ENCODE measurements around the gene FILIP1L. TPM values are rescaled to one million over a fixed set of nuclear protein-coding genes. Genes with fewer than 3 reads are reported as not detected.

FILIP1L gene
- total and polyA plus RNA-seq, 2 donors from 2014 or later = 5.5 to 25.5 TPM

DNA sequence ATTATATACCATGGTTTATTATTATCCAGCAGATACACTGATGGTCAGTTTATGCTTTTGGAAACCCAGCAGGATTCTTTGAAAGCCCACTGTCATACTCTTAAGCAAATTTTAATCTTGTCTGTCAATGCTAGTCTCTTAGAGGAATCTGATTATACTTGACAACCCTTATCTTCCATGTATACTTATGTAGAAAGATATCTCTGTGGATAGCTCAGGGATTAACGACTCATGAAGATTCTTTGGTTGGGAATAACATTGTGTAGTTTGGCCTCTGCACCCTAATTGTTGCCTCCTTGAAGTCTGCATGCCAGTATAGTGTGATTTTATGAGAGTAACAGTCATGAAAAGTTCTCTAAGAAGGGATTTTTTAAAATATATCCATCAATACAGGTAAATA lies 33.0 kb downstream of the FILIP1L start:
- DNase-seq = no peak
- H3K9ac ChIP-seq (ENCODE audit: low read length in 3 of 3) = no peak overlapping the region
- H3K27me3 ChIP-seq (ENCODE audit: control insufficient read depth, insufficient read depth, low read length) = no peaks in the 10 kb centered on the region
- no peak overlapping the region for H3K4me3 ChIP-seq (ENCODE audit: low read length in 3 of 3)
- H3K36me3 ChIP-seq (ENCODE audit: control insufficient read depth in 2 of 3, insufficient read depth in 3 of 3, low read length in 3 of 3) = no peaks in the 10 kb centered on the region
- peaks cover 3 to 16% (median 5%) of the 10 kb centered on the region in 3 donors for H3K4me1 ChIP-seq (ENCODE audit: control insufficient read depth in 2 of 3, insufficient read depth in 2 of 3, low read depth in 1 of 3, low read length in 3 of 3)
- TF ChIP-seq, protein P1, sequence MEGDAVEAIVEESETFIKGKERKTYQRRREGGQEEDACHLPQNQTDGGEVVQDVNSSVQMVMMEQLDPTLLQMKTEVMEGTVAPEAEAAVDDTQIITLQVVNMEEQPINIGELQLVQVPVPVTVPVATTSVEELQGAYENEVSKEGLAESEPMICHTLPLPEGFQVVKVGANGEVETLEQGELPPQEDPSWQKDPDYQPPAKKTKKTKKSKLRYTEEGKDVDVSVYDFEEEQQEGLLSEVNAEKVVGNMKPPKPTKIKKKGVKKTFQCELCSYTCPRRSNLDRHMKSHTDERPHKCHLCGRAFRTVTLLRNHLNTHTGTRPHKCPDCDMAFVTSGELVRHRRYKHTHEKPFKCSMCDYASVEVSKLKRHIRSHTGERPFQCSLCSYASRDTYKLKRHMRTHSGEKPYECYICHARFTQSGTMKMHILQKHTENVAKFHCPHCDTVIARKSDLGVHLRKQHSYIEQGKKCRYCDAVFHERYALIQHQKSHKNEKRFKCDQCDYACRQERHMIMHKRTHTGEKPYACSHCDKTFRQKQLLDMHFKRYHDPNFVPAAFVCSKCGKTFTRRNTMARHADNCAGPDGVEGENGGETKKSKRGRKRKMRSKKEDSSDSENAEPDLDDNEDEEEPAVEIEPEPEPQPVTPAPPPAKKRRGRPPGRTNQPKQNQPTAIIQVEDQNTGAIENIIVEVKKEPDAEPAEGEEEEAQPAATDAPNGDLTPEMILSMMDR (IDR thresholded peaks at IDR 0.05; ENCODE audit: borderline replicate concordance, extremely low read depth, insufficient read depth) = no peak
- no peaks in the 10 kb centered on the region for H3K9me3 ChIP-seq (ENCODE audit: control insufficient read depth in 2 of 3, insufficient read depth in 1 of 3, low read length in 3 of 3)
- no peak for FAIRE-seq
- intact Hi-C loops (cut with DNase I) = no loop called here
- H3K27ac ChIP-seq (ENCODE audit: low read depth in 2 of 2, low read length in 2 of 2) = no peak overlapping the region

DNA sequence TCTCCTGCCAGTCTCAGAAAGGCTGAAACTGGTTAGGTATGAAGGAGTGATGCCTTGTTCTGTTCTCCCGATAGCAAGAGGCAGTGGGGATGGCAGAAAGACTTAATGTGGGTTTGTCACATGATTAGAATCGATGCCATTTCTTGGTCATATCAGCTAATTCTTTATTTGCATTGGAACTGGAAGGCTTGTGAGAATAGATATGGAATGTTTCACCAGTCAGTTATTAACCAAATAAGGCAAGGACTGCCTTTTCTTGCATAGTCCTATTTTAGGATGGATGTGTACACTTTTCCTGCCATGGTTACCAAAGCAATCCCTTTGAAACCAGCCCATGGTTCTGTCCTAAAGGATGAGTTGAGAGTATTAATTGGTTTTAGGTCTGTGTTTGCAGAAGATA lies 33.7 kb downstream of the FILIP1L start:
- FAIRE-seq = no peak

DNA sequence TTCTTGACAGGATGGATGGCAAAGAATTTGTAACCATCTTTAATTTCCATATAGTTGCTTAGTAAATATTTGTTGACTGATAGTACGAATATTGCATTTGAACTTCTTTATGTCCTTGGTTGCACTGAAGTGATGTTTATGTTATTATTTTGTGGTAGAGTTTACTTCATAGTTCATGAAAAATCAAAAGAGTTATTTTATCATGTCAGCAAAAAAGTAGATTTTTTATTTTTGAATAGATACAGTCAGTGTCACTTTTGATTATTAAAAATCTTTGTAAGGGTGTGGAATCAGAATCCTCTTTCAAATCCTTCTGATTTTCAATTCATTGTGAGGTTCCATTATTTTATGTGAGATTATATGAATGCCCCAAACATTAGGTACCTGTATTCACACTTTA lies 35.0 kb downstream of the FILIP1L start:
- Histone ChIP-seq H3K36me3 (ENCODE audit: control insufficient read depth in 2 of 3, insufficient read depth in 3 of 3, low read length in 3 of 3) (no peaks in the 10 kb centered on the region), H3K9me3 (ENCODE audit: control insufficient read depth in 2 of 3, insufficient read depth in 1 of 3, low read length in 3 of 3) (no peaks in the 10 kb centered on the region), H3K27me3 (ENCODE audit: control insufficient read depth, insufficient read depth, low read length) (no peaks in the 10 kb centered on the region), H3K9ac (ENCODE audit: low read length in 3 of 3) (no peak overlapping the region), H3K4me3 (ENCODE audit: low read length in 3 of 3) (no peak overlapping the region), H3K27ac (ENCODE audit: low read depth in 2 of 2, low read length in 2 of 2) (no peak overlapping the region), H3K4me1 (ENCODE audit: control insufficient read depth in 2 of 3, insufficient read depth in 2 of 3, low read depth in 1 of 3, low read length in 3 of 3) (peaks cover 3 to 14% (median 5%) of the 10 kb centered on the region in 3 donors)
- TF ChIP-seq, protein P1 (IDR thresholded peaks at IDR 0.05; ENCODE audit: borderline replicate concordance, extremely low read depth, insufficient read depth) = no peak
- DNase-seq = no peak
- no peak for FAIRE-seq
- intact Hi-C loops (cut with DNase I) = loop anchor here (10.0 kb wide), 1 partner anchor 175 kb away; no protein-coding TSS in a partner anchor

More for the DNA sequence above, 33.7 kb downstream of the FILIP1L start:
- no peak for DNase-seq
- no peaks in the 10 kb centered on the region for H3K36me3 ChIP-seq (ENCODE audit: control insufficient read depth in 2 of 3, insufficient read depth in 3 of 3, low read length in 3 of 3)
- intact Hi-C loops (cut with DNase I) = no loop called here
- H3K4me1 ChIP-seq (ENCODE audit: control insufficient read depth in 2 of 3, insufficient read depth in 2 of 3, low read depth in 1 of 3, low read length in 3 of 3) = peaks cover 3 to 14% (median 5%) of the 10 kb centered on the region in 3 donors
- H3K27ac ChIP-seq (ENCODE audit: low read depth in 2 of 2, low read length in 2 of 2) = no peak overlapping the region
- H3K27me3 ChIP-seq (ENCODE audit: control insufficient read depth, insufficient read depth, low read length) = no peaks in the 10 kb centered on the region
- TF ChIP-seq, protein P1 (IDR thresholded peaks at IDR 0.05; ENCODE audit: borderline replicate concordance, extremely low read depth, insufficient read depth) = no peak
- H3K4me3 ChIP-seq (ENCODE audit: low read length in 3 of 3) = no peak overlapping the region
- no peak overlapping the region for H3K9ac ChIP-seq (ENCODE audit: low read length in 3 of 3)
- H3K9me3 ChIP-seq (ENCODE audit: control insufficient read depth in 2 of 3, insufficient read depth in 1 of 3, low read length in 3 of 3) = no peaks in the 10 kb centered on the region
